Liver (tissue), 9 donors: Measurements from ENCODE around the gene ZSCAN25. TPM values are rescaled to one million over a fixed set of nuclear protein-coding genes. Genes with fewer than 3 reads are reported as not detected.

Experiments
- DNase-seq: peaks from one replicate; pipeline ENCODE4 v3.0.0-alpha.2; 2017; ENCODE audit warnings: low spot score
- H3K27ac ChIP-seq, 2 donors: one replicate each; pipeline ENCODE4 v1.7.0; 2013; ENCODE audit warnings: inconsistent platforms in 2 of 2, low read length in 2 of 2, control low read depth in 1 of 2, low read depth in 1 of 2, mild to moderate bottlenecking in 1 of 2
- H3K27me3 ChIP-seq, 4 donors: one replicate each; pipeline versions ENCODE4 v1.6.1 to v1.7.0; 2013; ENCODE audit warnings: low read length in 3 of 4, inconsistent platforms in 1 of 4, mild to moderate bottlenecking in 1 of 4, moderate library complexity in 1 of 4; ENCODE audit not compliant: control insufficient read depth in 4 of 4, insufficient read depth in 4 of 4
- H3K36me3 ChIP-seq, 4 donors: one replicate each; pipeline versions ENCODE4 v1.6.1 to v1.7.0; 2013; ENCODE audit warnings: low read length in 3 of 4, mild to moderate bottlenecking in 3 of 4, low read depth in 1 of 4, moderate library complexity in 1 of 4; ENCODE audit not compliant: control insufficient read depth in 4 of 4, insufficient read depth in 3 of 4
- H3K4me1 ChIP-seq, 4 donors: one replicate each; pipeline versions ENCODE4 v1.6.1 to v1.7.0; 2013; ENCODE audit warnings: low read length in 3 of 4, mild to moderate bottlenecking in 3 of 4, moderate library complexity in 1 of 4; ENCODE audit not compliant: control insufficient read depth in 4 of 4, insufficient read depth in 4 of 4
- H3K4me3 ChIP-seq, 3 donors: one replicate each; pipeline versions ENCODE4 v1.6.1 to v1.7.0; 2013; ENCODE audit warnings: low read length in 3 of 3, control low read depth in 1 of 3, low read depth in 1 of 3, mild to moderate bottlenecking in 1 of 3
- H3K9ac ChIP-seq, 2 donors: one replicate each; pipeline ENCODE4 v1.7.0; 2013; ENCODE audit warnings: low read length in 2 of 2, mild to moderate bottlenecking in 2 of 2, moderate library complexity in 2 of 2, control low read depth in 1 of 2, low read depth in 1 of 2
- H3K9me3 ChIP-seq, 4 donors: one replicate each; pipeline versions ENCODE4 v1.6.1 to v1.7.0; 2013; ENCODE audit warnings: low read length in 3 of 4; ENCODE audit not compliant: control insufficient read depth in 4 of 4
- EGR1 ChIP-seq, 2 donors: IDR thresholded peaks; 2 replicates each; pipeline ENCODE4 v1.6.1; 2016 to 2018; ENCODE audit warnings: antibody characterized with exemption in 2 of 2, low read depth in 2 of 2
- FOXA1 ChIP-seq: IDR thresholded peaks from 2 replicates; pipeline ENCODE4 v1.6.1; 2016; ENCODE audit warnings: antibody characterized with exemption
- FOXA2 ChIP-seq: IDR thresholded peaks from 2 replicates; pipeline ENCODE4 v1.6.1; 2016; ENCODE audit warnings: antibody characterized with exemption
- GABPA ChIP-seq, 2 donors: IDR thresholded peaks in 1 of 2; conservative IDR thresholded peaks in 1 of 2; 2 replicates each; pipeline ENCODE4 v1.6.1; 2016; ENCODE audit warnings: antibody characterized with exemption in 2 of 2, mild to moderate bottlenecking in 1 of 2, moderate library complexity in 1 of 2
- HNF4A ChIP-seq, 2 donors: conservative IDR thresholded peaks; 2 replicates each; pipeline ENCODE4 v1.6.1; 2016; ENCODE audit warnings: antibody characterized with exemption in 2 of 2, mild to moderate bottlenecking in 2 of 2
- HNF4G ChIP-seq: IDR thresholded peaks from 2 replicates; pipeline ENCODE4 v1.6.1; 2016; ENCODE audit warnings: antibody characterized with exemption
- JUND ChIP-seq, 2 donors: IDR thresholded peaks; 2 replicates each; pipeline ENCODE4 v1.6.1; 2016; ENCODE audit warnings: antibody characterized with exemption in 2 of 2
- NR2F2 ChIP-seq: IDR thresholded peaks from 2 replicates; pipeline ENCODE4 v1.6.1; 2016; ENCODE audit warnings: antibody characterized with exemption
- RAD21 ChIP-seq, 2 donors: IDR thresholded peaks; 2 replicates each; pipeline ENCODE4 v1.6.1; 2016; ENCODE audit warnings: antibody characterized with exemption in 2 of 2, mild to moderate bottlenecking in 2 of 2
- RXRA ChIP-seq, 2 donors: IDR thresholded peaks; 2 replicates each; pipeline ENCODE4 v1.6.1; 2017 to 2018; ENCODE audit warnings: antibody characterized with exemption in 2 of 2, mild to moderate bottlenecking in 1 of 2
- TAF1 ChIP-seq: conservative IDR thresholded peaks from 2 replicates; pipeline ENCODE4 v1.6.1; 2016; ENCODE audit warnings: antibody characterized with exemption, mild to moderate bottlenecking
- YY1 ChIP-seq: IDR thresholded peaks from 2 replicates; pipeline ENCODE4 v1.6.1; 2016; ENCODE audit warnings: antibody characterized with exemption, mild to moderate bottlenecking
- WGBS: extraction: QIAGEN DNeasy Blood & Tissue Kit; methylation state at CpG from one replicate; pipeline ENCODE4 v1.1.7; 2013; 5-methylcytosine and 5-hydroxymethylcytosine counted together
- polyA plus RNA-seq, 2 donors: library from polyadenylated mRNA; stranded (reverse) in 1 of 2; unstranded in 1 of 2; fragments of 200-250 nt in 1 of 2; fragments of >200 nt in 1 of 2; fragmentation: Nextera tagmentation in 1 of 2; extraction: Ambion mirVana in 1 of 2; gene quantifications; one replicate each; pipeline versions ENCODE4 v1.2.1 to v1.2.3, GENCODE V29; 2013 to 2015
- total RNA-seq, 2 donors: library from RNA; depleted of rRNA; stranded (reverse); fragments of >200 nt; gene quantifications; one replicate each; pipeline ENCODE4 v1.2.3, GENCODE V29; 2014
- TF ChIP-seq, protein P1 (sequence below): IDR thresholded peaks from 2 replicates; pipeline ENCODE4 v1.6.1; 2016; ENCODE audit warnings: antibody characterized with exemption
- TF ChIP-seq, protein P2 (sequence below): IDR thresholded peaks from 2 replicates; pipeline ENCODE4 v1.6.1; 2016; ENCODE audit warnings: antibody characterized with exemption, mild to moderate bottlenecking
- TF ChIP-seq, protein P3 (sequence below): IDR thresholded peaks from 2 replicates; pipeline ENCODE4 v1.6.1; 2016; ENCODE audit warnings: antibody characterized with exemption
- TF ChIP-seq, protein P4 (sequence below): IDR thresholded peaks from 2 replicates; pipeline ENCODE4 v1.6.1; 2016; ENCODE audit warnings: antibody characterized with exemption
- TF ChIP-seq, protein P5 (sequence below): fragments of 150-350 bp; IDR thresholded peaks from 2 replicates; pipeline ENCODE4 v1.5.1; 2017; ENCODE audit warnings: improper control_type of control experiment, low read depth, low read length; ENCODE audit not compliant: missing input control
- donor health status: healthy.
- donor health status: healthy.
- donor health status: healthy.
- donor health status: healthy.
- donor health status: healthy.

The ZSCAN25 gene
- total and polyA plus RNA-seq, 4 donors, result 2.3 to 11.0 (median 5.9) TPM

DNA sequence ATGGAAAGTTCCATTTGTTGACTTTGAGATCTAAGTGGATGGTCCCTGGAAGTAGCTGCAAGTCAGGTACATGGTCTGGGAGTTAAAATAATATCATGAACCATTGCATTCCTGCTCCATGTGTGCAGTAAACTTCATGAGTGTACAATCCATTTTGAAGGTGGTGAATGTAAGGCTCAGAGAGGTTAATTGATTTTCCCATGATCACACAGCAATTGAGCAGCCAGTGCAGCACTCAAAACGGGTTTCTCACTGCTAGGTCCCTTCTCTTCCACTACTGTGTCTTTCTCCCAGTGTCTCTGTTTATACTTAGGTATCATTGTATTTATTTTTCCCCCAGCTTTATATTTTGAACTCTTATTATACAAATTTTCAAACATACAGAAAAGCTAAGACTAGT, 9.9 kb downstream of the ZSCAN25 start:
- no peaks in the 10 kb centered on the region for H3K4me1 ChIP-seq
- H3K9me3 ChIP-seq, result no peaks in the 10 kb centered on the region
- peaks cover 10 to 91% (median 71%) of the 10 kb centered on the region in 4 donors for H3K36me3 ChIP-seq
- TF ChIP-seq RXRA (IDR thresholded peaks at IDR 0.05) (no peak), TAF1 (no peak)
- no peak for DNase-seq
- H3K4me3 ChIP-seq, result no peak overlapping the region
- WGBS, result 91% methylated on average over 1 of the region's 1 CpG
- no peaks in the 10 kb centered on the region for H3K27me3 ChIP-seq
- H3K9ac ChIP-seq, result no peak overlapping the region
- no peak overlapping the region for H3K27ac ChIP-seq

DNA sequence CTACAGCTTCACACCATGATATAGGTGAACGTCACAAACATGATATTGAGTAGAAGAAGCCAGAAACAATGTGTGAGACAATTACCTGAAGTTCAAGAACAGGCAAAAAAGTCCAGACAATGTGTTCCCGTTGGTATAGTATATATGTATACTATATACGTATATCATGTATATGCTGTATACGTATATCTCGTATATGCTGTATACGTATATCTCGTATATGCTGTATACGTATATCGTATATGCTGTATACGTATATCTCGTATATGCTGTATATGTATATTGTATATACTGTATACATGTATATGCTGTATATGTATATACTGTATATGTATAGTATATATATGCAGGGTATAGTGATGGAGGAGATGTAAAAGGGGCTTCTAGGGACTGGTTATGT, 10.8 kb downstream of the ZSCAN25 start:
- TF ChIP-seq EGR1 (IDR thresholded peaks at IDR 0.05; ENCODE audit: low read depth in 2 of 2) (no peak), JUND (IDR thresholded peaks at IDR 0.05) (no peak), RXRA (IDR thresholded peaks at IDR 0.05) (no peak), HNF4G (no peak), HNF4A (conservative IDR thresholded peaks at IDR 0.05) (no peak), YY1 (no peak), NR2F2 (no peak), TAF1 (no peak), FOXA1 (no peak), FOXA2 (no peak), GABPA (IDR thresholded peaks at IDR 0.05 in 1 of 2, conservative IDR thresholded peaks at IDR 0.05 in 1 of 2) (no peak), RAD21 (IDR thresholded peaks at IDR 0.05) (no peak)
- TF ChIP-seq, protein P1, sequence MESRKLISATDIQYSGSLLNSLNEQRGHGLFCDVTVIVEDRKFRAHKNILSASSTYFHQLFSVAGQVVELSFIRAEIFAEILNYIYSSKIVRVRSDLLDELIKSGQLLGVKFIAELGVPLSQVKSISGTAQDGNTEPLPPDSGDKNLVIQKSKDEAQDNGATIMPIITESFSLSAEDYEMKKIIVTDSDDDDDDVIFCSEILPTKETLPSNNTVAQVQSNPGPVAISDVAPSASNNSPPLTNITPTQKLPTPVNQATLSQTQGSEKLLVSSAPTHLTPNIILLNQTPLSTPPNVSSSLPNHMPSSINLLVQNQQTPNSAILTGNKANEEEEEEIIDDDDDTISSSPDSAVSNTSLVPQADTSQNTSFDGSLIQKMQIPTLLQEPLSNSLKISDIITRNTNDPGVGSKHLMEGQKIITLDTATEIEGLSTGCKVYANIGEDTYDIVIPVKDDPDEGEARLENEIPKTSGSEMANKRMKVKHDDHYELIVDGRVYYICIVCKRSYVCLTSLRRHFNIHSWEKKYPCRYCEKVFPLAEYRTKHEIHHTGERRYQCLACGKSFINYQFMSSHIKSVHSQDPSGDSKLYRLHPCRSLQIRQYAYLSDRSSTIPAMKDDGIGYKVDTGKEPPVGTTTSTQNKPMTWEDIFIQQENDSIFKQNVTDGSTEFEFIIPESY, result no peak
- TF ChIP-seq, protein P2, sequence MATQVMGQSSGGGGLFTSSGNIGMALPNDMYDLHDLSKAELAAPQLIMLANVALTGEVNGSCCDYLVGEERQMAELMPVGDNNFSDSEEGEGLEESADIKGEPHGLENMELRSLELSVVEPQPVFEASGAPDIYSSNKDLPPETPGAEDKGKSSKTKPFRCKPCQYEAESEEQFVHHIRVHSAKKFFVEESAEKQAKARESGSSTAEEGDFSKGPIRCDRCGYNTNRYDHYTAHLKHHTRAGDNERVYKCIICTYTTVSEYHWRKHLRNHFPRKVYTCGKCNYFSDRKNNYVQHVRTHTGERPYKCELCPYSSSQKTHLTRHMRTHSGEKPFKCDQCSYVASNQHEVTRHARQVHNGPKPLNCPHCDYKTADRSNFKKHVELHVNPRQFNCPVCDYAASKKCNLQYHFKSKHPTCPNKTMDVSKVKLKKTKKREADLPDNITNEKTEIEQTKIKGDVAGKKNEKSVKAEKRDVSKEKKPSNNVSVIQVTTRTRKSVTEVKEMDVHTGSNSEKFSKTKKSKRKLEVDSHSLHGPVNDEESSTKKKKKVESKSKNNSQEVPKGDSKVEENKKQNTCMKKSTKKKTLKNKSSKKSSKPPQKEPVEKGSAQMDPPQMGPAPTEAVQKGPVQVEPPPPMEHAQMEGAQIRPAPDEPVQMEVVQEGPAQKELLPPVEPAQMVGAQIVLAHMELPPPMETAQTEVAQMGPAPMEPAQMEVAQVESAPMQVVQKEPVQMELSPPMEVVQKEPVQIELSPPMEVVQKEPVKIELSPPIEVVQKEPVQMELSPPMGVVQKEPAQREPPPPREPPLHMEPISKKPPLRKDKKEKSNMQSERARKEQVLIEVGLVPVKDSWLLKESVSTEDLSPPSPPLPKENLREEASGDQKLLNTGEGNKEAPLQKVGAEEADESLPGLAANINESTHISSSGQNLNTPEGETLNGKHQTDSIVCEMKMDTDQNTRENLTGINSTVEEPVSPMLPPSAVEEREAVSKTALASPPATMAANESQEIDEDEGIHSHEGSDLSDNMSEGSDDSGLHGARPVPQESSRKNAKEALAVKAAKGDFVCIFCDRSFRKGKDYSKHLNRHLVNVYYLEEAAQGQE, result no peak
- TF ChIP-seq, protein P3, sequence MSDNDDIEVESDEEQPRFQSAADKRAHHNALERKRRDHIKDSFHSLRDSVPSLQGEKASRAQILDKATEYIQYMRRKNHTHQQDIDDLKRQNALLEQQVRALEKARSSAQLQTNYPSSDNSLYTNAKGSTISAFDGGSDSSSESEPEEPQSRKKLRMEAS, result no peak
- TF ChIP-seq, protein P4, sequence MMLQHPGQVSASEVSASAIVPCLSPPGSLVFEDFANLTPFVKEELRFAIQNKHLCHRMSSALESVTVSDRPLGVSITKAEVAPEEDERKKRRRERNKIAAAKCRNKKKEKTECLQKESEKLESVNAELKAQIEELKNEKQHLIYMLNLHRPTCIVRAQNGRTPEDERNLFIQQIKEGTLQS, result no peak
- TF ChIP-seq, protein P5, sequence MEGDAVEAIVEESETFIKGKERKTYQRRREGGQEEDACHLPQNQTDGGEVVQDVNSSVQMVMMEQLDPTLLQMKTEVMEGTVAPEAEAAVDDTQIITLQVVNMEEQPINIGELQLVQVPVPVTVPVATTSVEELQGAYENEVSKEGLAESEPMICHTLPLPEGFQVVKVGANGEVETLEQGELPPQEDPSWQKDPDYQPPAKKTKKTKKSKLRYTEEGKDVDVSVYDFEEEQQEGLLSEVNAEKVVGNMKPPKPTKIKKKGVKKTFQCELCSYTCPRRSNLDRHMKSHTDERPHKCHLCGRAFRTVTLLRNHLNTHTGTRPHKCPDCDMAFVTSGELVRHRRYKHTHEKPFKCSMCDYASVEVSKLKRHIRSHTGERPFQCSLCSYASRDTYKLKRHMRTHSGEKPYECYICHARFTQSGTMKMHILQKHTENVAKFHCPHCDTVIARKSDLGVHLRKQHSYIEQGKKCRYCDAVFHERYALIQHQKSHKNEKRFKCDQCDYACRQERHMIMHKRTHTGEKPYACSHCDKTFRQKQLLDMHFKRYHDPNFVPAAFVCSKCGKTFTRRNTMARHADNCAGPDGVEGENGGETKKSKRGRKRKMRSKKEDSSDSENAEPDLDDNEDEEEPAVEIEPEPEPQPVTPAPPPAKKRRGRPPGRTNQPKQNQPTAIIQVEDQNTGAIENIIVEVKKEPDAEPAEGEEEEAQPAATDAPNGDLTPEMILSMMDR, result no peak
- no peaks in the 10 kb centered on the region for H3K9me3 ChIP-seq
- H3K27me3 ChIP-seq, result no peaks in the 10 kb centered on the region
- H3K4me1 ChIP-seq, result no peaks in the 10 kb centered on the region
- no peak overlapping the region for H3K27ac ChIP-seq
- DNase-seq, result no peak
- WGBS, result 98% methylated on average over 11 of the region's 11 CpGs
- H3K36me3 ChIP-seq, result peaks cover 12 to 86% (median 68%) of the 10 kb centered on the region in 4 donors
- H3K4me3 ChIP-seq, result no peak overlapping the region
- H3K9ac ChIP-seq, result no peak overlapping the region
